GM12878 (cell line): ENCODE results near the gene RGSL1. TPM values are rescaled to one million over a fixed set of nuclear protein-coding genes. Genes with fewer than 3 reads are reported as not detected.

Source experiments
- ATAC-seq: fragments of 200-7000 bp; cut with Tn5 transposase; 3 replicates; pipeline ENCODE4 v1.9.1; 2020; ENCODE audit warnings: mild to moderate bottlenecking, moderate library complexity
- BruUV-seq: library from RNA; stranded (reverse); fragments of 400-500 nt; replicated peaks from 2 replicates; lab custom pipeline; 2021; lab: Mats Ljungman, UMichigan
- CTCF ChIA-PET: fragments of 300-600 bp; sonication (Branson Sonifier 250); formaldehyde crosslinking; extraction: SDS; loops from one replicate; lab custom pipeline; 2021; ENCODE audit warnings: inconsistent platforms; lab: Yijun Ruan, JAX
- POLR2A ChIA-PET: fragments of 350-600 bp; formaldehyde crosslinking; extraction: SDS; loops from one replicate; lab custom pipeline; 2021; ENCODE audit warnings: inconsistent platforms; lab: Charles Lee
- RAD21 ChIA-PET: fragments of 300-600 bp; sonication (Branson Sonifier 250); formaldehyde crosslinking; loops from one replicate; lab custom pipeline; 2023; ENCODE audit warnings: antibody characterized with exemption; ENCODE audit not compliant: unreplicated experiment; lab: Charles Lee
- SMC1A ChIA-PET: fragments of 300-600 bp; sonication (Branson Sonifier 250); formaldehyde crosslinking; loops from one replicate; lab custom pipeline; 2023; ENCODE audit not compliant: unreplicated experiment, uncharacterized antibody; lab: Charles Lee
- DNase-seq: peaks from one replicate; pipeline ENCODE4 v3.0.0-alpha.2; 2011; ENCODE audit warnings: low read depth, low spot score
- FAIRE-seq: peaks from 3 replicates; lab custom pipeline; 2011; peaks lifted over from hg19 to GRCh38; lab: Jason Lieb, UNC
- H2AFZ ChIP-seq: 2 replicates; pipeline ENCODE4 v1.6.0; 2011; ENCODE audit warnings: low read depth, low read length, control low read depth; ENCODE audit not compliant: control insufficient read depth
- H3K27ac ChIP-seq: 2 replicates; pipeline ENCODE4 v1.5.1; 2011; ENCODE audit warnings: control low read depth; ENCODE audit not compliant: control insufficient read depth, insufficient read depth
- H3K27me3 ChIP-seq, 2 experiments: replicated peaks in 1 of 2; 2 replicates each; pipeline versions ENCODE4 v1.6.0 to v1.6.1; 2011; ENCODE audit warnings: low read length in 1 of 2; ENCODE audit not compliant: control insufficient read depth in 2 of 2, insufficient read depth in 2 of 2
- H3K36me3 ChIP-seq, 2 experiments: 2 replicates each; pipeline ENCODE4 v1.5.1; 2011; ENCODE audit warnings: low read length in 1 of 2; ENCODE audit not compliant: control insufficient read depth in 2 of 2, insufficient read depth in 2 of 2
- H3K4me1 ChIP-seq: 2 replicates; pipeline ENCODE4 v1.6.1; 2011; ENCODE audit warnings: mild to moderate bottlenecking, low read length, moderate library complexity, mixed read lengths; ENCODE audit not compliant: control insufficient read depth, insufficient read depth
- H3K4me2 ChIP-seq: 2 replicates; pipeline ENCODE4 v1.6.0; 2011; ENCODE audit warnings: control low read depth; ENCODE audit not compliant: control insufficient read depth, insufficient read depth
- H3K4me3 ChIP-seq: fragments of 200-600 bp; sonication (generic); 2 replicates; pipeline ENCODE4 v1.5.1; 2016
- H3K79me2 ChIP-seq: 2 replicates; pipeline ENCODE4 v1.6.0; 2011; ENCODE audit warnings: low read length; ENCODE audit not compliant: control insufficient read depth, insufficient read depth
- H3K9ac ChIP-seq: 2 replicates; pipeline ENCODE4 v1.8.0; 2011; ENCODE audit warnings: low read length, control low read depth, mixed read lengths; ENCODE audit not compliant: control insufficient read depth, insufficient read depth
- H3K9me3 ChIP-seq: replicated peaks from 3 replicates; pipeline ENCODE4 v1.5.1; 2011; ENCODE audit warnings: mild to moderate bottlenecking, low read length; ENCODE audit not compliant: control insufficient read depth, insufficient read depth
- H4K20me1 ChIP-seq: 2 replicates; pipeline ENCODE4 v1.6.0; 2011; ENCODE audit not compliant: control insufficient read depth, insufficient read depth
- CEBPB ChIP-seq, 2 experiments: fragments of 150-350 bp in 1 of 2; IDR thresholded peaks; 2 replicates each; pipeline ENCODE4 v1.6.1; 2012 to 2014; ENCODE audit warnings: low read depth in 2 of 2, low read length in 2 of 2, borderline replicate concordance in 1 of 2, inconsistent platforms in 1 of 2
- CHD4 ChIP-seq: fragments of 200-600 bp; sonication (generic); IDR thresholded peaks from 2 replicates; pipeline ENCODE4 v1.6.1; 2016; ENCODE audit warnings: mild to moderate bottlenecking
- CTCF ChIP-seq, 3 experiments: IDR thresholded peaks in 2 of 3; conservative IDR thresholded peaks in 1 of 3; 2 replicates each; pipeline ENCODE4 v1.5.1; 2011; ENCODE audit warnings: low read depth in 3 of 3, low read length in 3 of 3, mild to moderate bottlenecking in 3 of 3, control low read depth in 2 of 3, moderate library complexity in 2 of 3, inconsistent platforms in 1 of 3, mixed read lengths in 1 of 3; ENCODE audit not compliant: control insufficient read depth in 2 of 3, insufficient read depth in 1 of 3; ENCODE audit errors: extremely low read depth in 1 of 3
- EGR1 ChIP-seq, 2 experiments: IDR thresholded peaks; 1 replicate in 1 of 2; 2 replicates in 1 of 2; pipeline ENCODE4 v1.6.1; 2011 to 2012; ENCODE audit warnings: low read depth in 2 of 2, low read length in 2 of 2, borderline replicate concordance in 1 of 2, mild to moderate bottlenecking in 1 of 2, moderate library complexity in 1 of 2
- FOS ChIP-seq: IDR thresholded peaks from 3 replicates; pipeline ENCODE4 v1.6.1; 2011; ENCODE audit warnings: borderline replicate concordance; ENCODE audit not compliant: insufficient read length; ENCODE audit errors: extremely low read depth
- HCFC1 ChIP-seq: fragments of 150-350 bp; IDR thresholded peaks from 2 replicates; pipeline ENCODE4 v1.6.1; 2014; ENCODE audit warnings: low read length
- IRF4 ChIP-seq: IDR thresholded peaks from 2 replicates; pipeline ENCODE4 v1.6.1; 2011; ENCODE audit warnings: low read depth, low read length
- IRF5 ChIP-seq: fragments of 450-650 bp; IDR thresholded peaks from 2 replicates; pipeline ENCODE4 v1.6.1; 2017; ENCODE audit warnings: borderline replicate concordance
- NFIC ChIP-seq: IDR thresholded peaks from 2 replicates; pipeline ENCODE4 v1.6.1; 2012; ENCODE audit warnings: low read depth, mild to moderate bottlenecking, inconsistent platforms, low read length, moderate library complexity
- NFYA ChIP-seq: IDR thresholded peaks from 2 replicates; pipeline ENCODE4 v1.6.1; 2011; ENCODE audit warnings: low read depth, mild to moderate bottlenecking, low read length, improper control_type of control experiment, borderline replicate concordance
- RAD21 ChIP-seq: IDR thresholded peaks from 2 replicates; pipeline ENCODE4 v1.6.1; 2011; ENCODE audit warnings: mild to moderate bottlenecking, low read depth, low read length, moderate library complexity; ENCODE audit not compliant: insufficient read depth
- RFX5 ChIP-seq: IDR thresholded peaks from 2 replicates; pipeline ENCODE4 v1.6.1; 2011; ENCODE audit warnings: low read depth, low read length, improper control_type of control experiment
- SIN3A ChIP-seq: IDR thresholded peaks from 2 replicates; pipeline ENCODE4 v1.6.1; 2012; ENCODE audit warnings: low read depth, low read length, improper control_type of control experiment
- SMAD5 ChIP-seq: IDR thresholded peaks from 2 replicates; pipeline ENCODE4 v1.6.1; 2016; ENCODE audit warnings: antibody characterized with exemption, low read depth
- SMARCA5 ChIP-seq: fragments of 450-650 bp; IDR thresholded peaks from 2 replicates; pipeline ENCODE4 v1.6.1; 2017; ENCODE audit warnings: mild to moderate bottlenecking
- WRNIP1 ChIP-seq: IDR thresholded peaks from 2 replicates; pipeline ENCODE4 v1.6.1; 2011; ENCODE audit warnings: low read depth, low read length, improper control_type of control experiment, borderline replicate concordance
- YY1 ChIP-seq: IDR thresholded peaks from 2 replicates; pipeline ENCODE4 v1.6.1; 2011; ENCODE audit warnings: low read depth, mild to moderate bottlenecking, low read length
- WGBS: methylation state at CpG from one replicate; pipeline ENCODE4 v1.1.6; 2016; ENCODE audit warnings: low lambda C conversion rate; ENCODE audit not compliant: insufficient replicate concordance, insufficient coverage; ENCODE audit errors: missing lambda C conversion rate; 5-methylcytosine and 5-hydroxymethylcytosine counted together
- in situ Hi-C: fragments of 300-500 bp; cut with MboI; formaldehyde crosslinking; loops from 9 replicates; pipeline ENCODE4 v1.14.3; 2018; ENCODE audit warnings: mixed read lengths
- intact Hi-C: fragments of 100-400 bp; cut with micrococcal nuclease; formaldehyde crosslinking; loops from one replicate; pipeline ENCODE4 v1.14.2; 2022; ENCODE audit not compliant: unreplicated experiment
- polyA plus RNA-seq, 11 experiments: library from polyadenylated mRNA; depleted of rRNA in 4 of 11; unstranded in 6 of 11; stranded (reverse) in 5 of 11; fragments of >200 nt; fragmentation: Nextera tagmentation in 4 of 11; fragmentation: Illumina TruSeq in 1 of 11; extraction: Ambion mirVana in 4 of 11; extraction: Trizol in 1 of 11; gene quantifications; 1 replicate in 1 of 11; 2 replicates in 10 of 11; pipeline versions ENCODE4 v1.2.1 to v1.2.3, GENCODE V29; 2011 to 2016; ENCODE audit warnings: inconsistent platforms in 2 of 11, missing spikeins in 2 of 11, low read depth in 1 of 11
- total RNA-seq, 4 experiments: library from RNA; depleted of rRNA in 3 of 4; stranded (reverse); fragments of >200 nt in 3 of 4; fragmentation: Illumina TruSeq in 1 of 4; extraction: Trizol in 1 of 4; gene quantifications; 2 replicates each; pipeline versions ENCODE4 v1.2.1 to v1.2.3, GENCODE V29; 2013 to 2021

The RGSL1 gene
- total and polyA plus RNA-seq, 10 of the 15 experiments (the other 5 are each of a cell fraction or from before 2014, with no cell fraction given) = 0.05 to 0.28 (median 0.27) TPM; not detected in 5

GRCh38 chr1:182444497-182444896 is 5.4 kb upstream of the RGSL1 start:
- ChIA-PET RAD21 (interaction anchor here (0.6 to 3.2 kb wide), 6 partner anchors 10 to 1014 kb away, joined by 3 to 24 read pairs (median 4); no protein-coding TSS in a partner anchor), SMC1A (interaction anchor here (0.7 to 3.2 kb wide), 9 partner anchors 10 to 1996 kb away, joined by 3 to 12 read pairs (median 5); no protein-coding TSS in a partner anchor), POLR2A (no interaction called here), CTCF (interaction anchor here (0.6 to 2.3 kb wide), 10 partner anchors 10 to 342 kb away, joined by 3 to 14 read pairs (median 5); no protein-coding TSS in a partner anchor)
- Histone ChIP-seq H3K27me3 (no peaks in the 10 kb centered on the region), H3K27ac (no peak overlapping the region), H3K79me2 (no peaks in the 10 kb centered on the region), H3K36me3 (no peaks in the 10 kb centered on the region), H3K9me3 (no peaks in the 10 kb centered on the region; the same call in 2 of the 3 replicates), H2AFZ (no peak overlapping the region), H3K4me3 (no peak overlapping the region), H3K4me1 (peaks cover 15% of the 10 kb centered on the region), H4K20me1 (no peaks in the 10 kb centered on the region), H3K9ac (no peak overlapping the region), H3K4me2 (no peak overlapping the region)
- no peak for DNase-seq
- 75% methylated on average over 4 of the region's 4 CpGs for WGBS
- no TSS peak for BruUV-seq
- ATAC-seq = no peak
- in situ Hi-C loops = loop anchor here (5.0 to 10.0 kb wide), 2 partner anchors 150 to 343 kb away; partner anchors contain the start of gene NPL
- FAIRE-seq = no peak
- intact Hi-C loops = no loop called here
- no peak for TF ChIP-seq EGR1 (IDR thresholded peaks at IDR 0.05; ENCODE audit: borderline replicate concordance in 1 of 2, low read depth in 2 of 2, low read length in 2 of 2)
- no peak for TF ChIP-seq SIN3A
- no peak for TF ChIP-seq YY1
- no peak for TF ChIP-seq SMAD5
- no peak for TF ChIP-seq HCFC1
- TF ChIP-seq CTCF (IDR thresholded peaks at IDR 0.05 in 2 of 3, conservative IDR thresholded peaks at IDR 0.05 in 1 of 3; ENCODE audit: control insufficient read depth in 2 of 3, extremely low read depth in 1 of 3, insufficient read depth in 1 of 3, low read depth in 3 of 3, low read length in 3 of 3) = peak in 2 of 3 experiments; percentile 14 to 27; a peak in 2 of 6 replicates
- peak; percentile 32 for TF ChIP-seq RAD21
- no peak for TF ChIP-seq IRF4
- TF ChIP-seq RFX5 = no peak
- no peak for TF ChIP-seq NFIC
- TF ChIP-seq SMARCA5 = no peak
- no peak for TF ChIP-seq CHD4
- no peak for TF ChIP-seq IRF5
- no peak for TF ChIP-seq FOS
- TF ChIP-seq CEBPB (IDR thresholded peaks at IDR 0.05; ENCODE audit: borderline replicate concordance in 1 of 2, low read depth in 2 of 2, low read length in 2 of 2) = no peak
- TF ChIP-seq WRNIP1 = no peak
- no peak for TF ChIP-seq NFYA
